ENCODE results near the gene NIT1. TPM values are rescaled to one million over a fixed set of nuclear protein-coding genes. Genes with fewer than 3 reads are reported as not detected.

Gene NIT1
- total and polyA plus RNA-seq, 9 of the 15 experiments (the other 6 are each of a cell fraction or from before 2014, with no cell fraction given): 18.4 to 76.0 (median 33.7) TPM

DNA sequence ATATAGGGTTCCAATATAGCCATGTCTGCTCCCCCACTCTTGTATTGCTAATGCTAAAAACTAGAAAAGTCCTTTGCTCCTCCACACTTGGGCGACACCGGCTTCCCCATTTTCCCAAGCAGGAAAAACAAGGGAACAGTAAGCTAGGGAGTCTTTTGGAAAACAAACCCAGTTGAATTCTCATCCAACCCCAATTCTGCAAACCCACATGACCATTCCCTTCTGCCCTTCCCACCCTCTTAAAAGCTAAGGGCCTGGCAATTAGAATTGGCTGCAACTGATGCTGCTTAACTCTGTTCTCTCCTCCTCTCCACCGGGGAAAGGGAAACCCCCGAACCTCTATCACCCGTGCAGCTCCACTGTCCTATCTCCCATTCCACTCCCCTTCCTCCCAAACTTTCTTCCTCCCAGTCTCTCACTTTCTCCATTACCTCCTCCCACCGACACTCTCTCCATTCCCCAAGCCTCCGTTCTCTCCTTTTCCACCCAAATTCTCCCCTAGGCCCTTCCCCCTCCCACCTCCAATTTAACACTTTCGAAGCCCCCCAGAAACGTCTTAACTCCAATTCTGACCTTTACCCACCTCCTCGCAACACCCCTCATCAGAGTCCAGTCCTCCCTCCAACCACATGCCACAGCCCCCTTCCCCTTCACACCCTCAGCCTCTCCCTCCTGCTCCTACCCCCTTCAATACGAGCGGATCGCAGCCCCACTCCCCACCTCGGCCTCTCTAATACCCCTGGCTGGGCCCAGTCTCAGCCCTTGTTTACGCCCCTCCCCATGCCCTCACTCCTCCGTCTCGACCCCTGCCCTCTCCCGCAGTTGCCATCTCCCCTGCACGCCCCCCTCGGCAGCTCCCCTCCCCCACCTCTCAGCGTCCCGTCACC lies 13.9 kb downstream of the NIT1 start (continued):
- TF ChIP-seq ZNF584 (CRISPR knock-in tag; IDR thresholded peaks at IDR 0.05; ENCODE audit: low read depth) (no peak), ZNF707 (CRISPR knock-in tag; conservative IDR thresholded peaks at IDR 0.05) (no peak), PHB (CRISPR knock-in tag; IDR thresholded peaks at IDR 0.05) (no peak), LARP7 (IDR thresholded peaks at IDR 0.05) (peak; percentile 98), CBFA2T3 (IDR thresholded peaks at IDR 0.05) (peak; percentile 11; the same call in 1 of the 2 replicates), ZNF76 (CRISPR knock-in tag; IDR thresholded peaks at IDR 0.05; ENCODE audit: borderline replicate concordance) (no peak)
- TF ChIP-seq, protein P1, sequence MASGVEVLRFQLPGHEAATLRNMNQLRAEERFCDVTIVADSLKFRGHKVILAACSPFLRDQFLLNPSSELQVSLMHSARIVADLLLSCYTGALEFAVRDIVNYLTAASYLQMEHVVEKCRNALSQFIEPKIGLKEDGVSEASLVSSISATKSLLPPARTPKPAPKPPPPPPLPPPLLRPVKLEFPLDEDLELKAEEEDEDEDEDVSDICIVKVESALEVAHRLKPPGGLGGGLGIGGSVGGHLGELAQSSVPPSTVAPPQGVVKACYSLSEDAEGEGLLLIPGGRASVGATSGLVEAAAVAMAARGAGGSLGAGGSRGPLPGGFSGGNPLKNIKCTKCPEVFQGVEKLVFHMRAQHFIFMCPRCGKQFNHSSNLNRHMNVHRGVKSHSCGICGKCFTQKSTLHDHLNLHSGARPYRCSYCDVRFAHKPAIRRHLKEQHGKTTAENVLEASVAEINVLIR (CRISPR knock-in tag; IDR thresholded peaks at IDR 0.05): no peak
- TF ChIP-seq, protein P2, sequence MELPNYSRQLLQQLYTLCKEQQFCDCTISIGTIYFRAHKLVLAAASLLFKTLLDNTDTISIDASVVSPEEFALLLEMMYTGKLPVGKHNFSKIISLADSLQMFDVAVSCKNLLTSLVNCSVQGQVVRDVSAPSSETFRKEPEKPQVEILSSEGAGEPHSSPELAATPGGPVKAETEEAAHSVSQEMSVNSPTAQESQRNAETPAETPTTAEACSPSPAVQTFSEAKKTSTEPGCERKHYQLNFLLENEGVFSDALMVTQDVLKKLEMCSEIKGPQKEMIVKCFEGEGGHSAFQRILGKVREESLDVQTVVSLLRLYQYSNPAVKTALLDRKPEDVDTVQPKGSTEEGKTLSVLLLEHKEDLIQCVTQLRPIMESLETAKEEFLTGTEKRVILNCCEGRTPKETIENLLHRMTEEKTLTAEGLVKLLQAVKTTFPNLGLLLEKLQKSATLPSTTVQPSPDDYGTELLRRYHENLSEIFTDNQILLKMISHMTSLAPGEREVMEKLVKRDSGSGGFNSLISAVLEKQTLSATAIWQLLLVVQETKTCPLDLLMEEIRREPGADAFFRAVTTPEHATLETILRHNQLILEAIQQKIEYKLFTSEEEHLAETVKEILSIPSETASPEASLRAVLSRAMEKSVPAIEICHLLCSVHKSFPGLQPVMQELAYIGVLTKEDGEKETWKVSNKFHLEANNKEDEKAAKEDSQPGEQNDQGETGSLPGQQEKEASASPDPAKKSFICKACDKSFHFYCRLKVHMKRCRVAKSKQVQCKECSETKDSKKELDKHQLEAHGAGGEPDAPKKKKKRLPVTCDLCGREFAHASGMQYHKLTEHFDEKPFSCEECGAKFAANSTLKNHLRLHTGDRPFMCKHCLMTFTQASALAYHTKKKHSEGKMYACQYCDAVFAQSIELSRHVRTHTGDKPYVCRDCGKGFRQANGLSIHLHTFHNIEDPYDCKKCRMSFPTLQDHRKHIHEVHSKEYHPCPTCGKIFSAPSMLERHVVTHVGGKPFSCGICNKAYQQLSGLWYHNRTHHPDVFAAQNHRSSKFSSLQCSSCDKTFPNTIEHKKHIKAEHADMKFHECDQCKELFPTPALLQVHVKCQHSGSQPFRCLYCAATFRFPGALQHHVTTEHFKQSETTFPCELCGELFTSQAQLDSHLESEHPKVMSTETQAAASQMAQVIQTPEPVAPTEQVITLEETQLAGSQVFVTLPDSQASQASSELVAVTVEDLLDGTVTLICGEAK (IDR thresholded peaks at IDR 0.05): peak; percentile 64
- TF ChIP-seq, protein P2 (CRISPR knock-in tag; IDR thresholded peaks at IDR 0.05): no peak
- TF ChIP-seq, protein P3, sequence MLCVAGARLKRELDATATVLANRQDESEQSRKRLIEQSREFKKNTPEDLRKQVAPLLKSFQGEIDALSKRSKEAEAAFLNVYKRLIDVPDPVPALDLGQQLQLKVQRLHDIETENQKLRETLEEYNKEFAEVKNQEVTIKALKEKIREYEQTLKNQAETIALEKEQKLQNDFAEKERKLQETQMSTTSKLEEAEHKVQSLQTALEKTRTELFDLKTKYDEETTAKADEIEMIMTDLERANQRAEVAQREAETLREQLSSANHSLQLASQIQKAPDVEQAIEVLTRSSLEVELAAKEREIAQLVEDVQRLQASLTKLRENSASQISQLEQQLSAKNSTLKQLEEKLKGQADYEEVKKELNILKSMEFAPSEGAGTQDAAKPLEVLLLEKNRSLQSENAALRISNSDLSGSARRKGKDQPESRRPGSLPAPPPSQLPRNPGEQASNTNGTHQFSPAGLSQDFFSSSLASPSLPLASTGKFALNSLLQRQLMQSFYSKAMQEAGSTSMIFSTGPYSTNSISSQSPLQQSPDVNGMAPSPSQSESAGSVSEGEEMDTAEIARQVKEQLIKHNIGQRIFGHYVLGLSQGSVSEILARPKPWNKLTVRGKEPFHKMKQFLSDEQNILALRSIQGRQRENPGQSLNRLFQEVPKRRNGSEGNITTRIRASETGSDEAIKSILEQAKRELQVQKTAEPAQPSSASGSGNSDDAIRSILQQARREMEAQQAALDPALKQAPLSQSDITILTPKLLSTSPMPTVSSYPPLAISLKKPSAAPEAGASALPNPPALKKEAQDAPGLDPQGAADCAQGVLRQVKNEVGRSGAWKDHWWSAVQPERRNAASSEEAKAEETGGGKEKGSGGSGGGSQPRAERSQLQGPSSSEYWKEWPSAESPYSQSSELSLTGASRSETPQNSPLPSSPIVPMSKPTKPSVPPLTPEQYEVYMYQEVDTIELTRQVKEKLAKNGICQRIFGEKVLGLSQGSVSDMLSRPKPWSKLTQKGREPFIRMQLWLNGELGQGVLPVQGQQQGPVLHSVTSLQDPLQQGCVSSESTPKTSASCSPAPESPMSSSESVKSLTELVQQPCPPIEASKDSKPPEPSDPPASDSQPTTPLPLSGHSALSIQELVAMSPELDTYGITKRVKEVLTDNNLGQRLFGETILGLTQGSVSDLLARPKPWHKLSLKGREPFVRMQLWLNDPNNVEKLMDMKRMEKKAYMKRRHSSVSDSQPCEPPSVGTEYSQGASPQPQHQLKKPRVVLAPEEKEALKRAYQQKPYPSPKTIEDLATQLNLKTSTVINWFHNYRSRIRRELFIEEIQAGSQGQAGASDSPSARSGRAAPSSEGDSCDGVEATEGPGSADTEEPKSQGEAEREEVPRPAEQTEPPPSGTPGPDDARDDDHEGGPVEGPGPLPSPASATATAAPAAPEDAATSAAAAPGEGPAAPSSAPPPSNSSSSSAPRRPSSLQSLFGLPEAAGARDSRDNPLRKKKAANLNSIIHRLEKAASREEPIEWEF (CRISPR knock-in tag; IDR thresholded peaks at IDR 0.05): no peak
- TF ChIP-seq, protein P4, sequence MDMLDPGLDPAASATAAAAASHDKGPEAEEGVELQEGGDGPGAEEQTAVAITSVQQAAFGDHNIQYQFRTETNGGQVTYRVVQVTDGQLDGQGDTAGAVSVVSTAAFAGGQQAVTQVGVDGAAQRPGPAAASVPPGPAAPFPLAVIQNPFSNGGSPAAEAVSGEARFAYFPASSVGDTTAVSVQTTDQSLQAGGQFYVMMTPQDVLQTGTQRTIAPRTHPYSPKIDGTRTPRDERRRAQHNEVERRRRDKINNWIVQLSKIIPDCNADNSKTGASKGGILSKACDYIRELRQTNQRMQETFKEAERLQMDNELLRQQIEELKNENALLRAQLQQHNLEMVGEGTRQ (CRISPR knock-in tag; IDR thresholded peaks at IDR 0.05): no peak

Measured in K562 (cell line).